Measurements from ENCODE around the gene CDH1.
"Not testable (repeated sequence)": the region's sequence is repeated elsewhere in the genome, so short reads cannot be mapped to it uniquely, and the experiment has no call there.

Gene CDH1

GRCh38 chr16:68737046-68737729 lies at the start of gene CDH1:
TSS of gene CDH1 (plus strand) at chr16:68737292. CDS start at chr16:68737416, 124 bp downstream.
- peak; percentile 86 for DNase-seq

DNA sequence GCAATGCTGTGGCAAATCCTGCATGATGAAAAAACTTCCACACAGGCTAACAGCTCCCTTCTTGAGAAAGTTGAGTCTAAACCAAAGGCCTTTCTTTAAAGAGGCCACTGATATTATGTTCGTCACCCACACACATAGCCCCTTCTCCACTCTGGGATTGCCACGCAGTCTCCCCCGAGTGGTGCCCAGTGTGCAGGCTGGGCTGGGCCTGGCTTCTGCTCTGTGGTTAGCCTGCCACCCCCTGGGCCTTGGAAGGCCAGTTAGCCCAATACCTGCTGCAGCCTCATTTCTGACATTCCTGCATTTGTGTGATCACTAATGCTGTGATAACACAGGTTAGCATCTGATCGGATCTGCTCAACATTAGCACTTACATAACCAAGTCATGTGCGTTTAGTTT lies 47.2 kb upstream of the CDH1 start:
- DNase-seq = no peak

GRCh38 chr16:68695575-68695974 lies 41.5 kb upstream of the CDH1 start:
- no peak for DNase-seq

DNA sequence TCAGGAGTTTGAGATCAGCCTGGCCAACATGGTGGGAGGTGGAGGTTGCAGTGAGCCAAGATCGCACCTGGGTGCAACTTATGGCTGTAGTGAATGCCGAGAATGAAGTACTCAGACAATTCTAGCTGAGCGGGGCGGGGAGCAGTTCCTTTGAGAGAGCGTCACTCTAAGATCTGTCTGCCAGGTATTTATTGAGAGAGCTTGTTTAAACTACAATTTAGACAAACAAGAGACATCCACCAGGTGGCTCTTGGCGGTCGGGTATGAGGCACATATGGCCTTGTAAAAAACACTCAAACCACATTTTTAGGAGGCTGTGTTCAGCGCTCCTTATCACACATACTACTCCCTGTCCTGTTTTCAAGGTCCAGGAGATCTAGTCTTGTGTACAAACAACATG lies 40.6 kb upstream of the CDH1 start:
- DNase-seq = peak; percentile 26

DNA sequence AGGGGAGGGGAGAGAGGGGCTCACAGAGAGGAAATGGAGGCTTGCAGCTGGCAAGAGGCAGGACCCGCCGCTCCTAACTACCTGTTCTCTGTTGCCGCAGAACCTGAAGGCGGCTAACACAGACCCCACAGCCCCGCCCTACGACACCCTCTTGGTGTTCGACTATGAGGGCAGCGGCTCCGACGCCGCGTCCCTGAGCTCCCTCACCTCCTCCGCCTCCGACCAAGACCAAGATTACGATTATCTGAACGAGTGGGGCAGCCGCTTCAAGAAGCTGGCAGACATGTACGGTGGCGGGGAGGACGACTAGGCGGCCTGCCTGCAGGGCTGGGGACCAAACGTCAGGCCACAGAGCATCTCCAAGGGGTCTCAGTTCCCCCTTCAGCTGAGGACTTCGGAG lies 39.0 kb upstream of the CDH1 start:
- DNase-seq = no peak

- no peak for DNase-seq
These were observed 37.0 kb upstream of the CDH1 start for GRCh38 chr16:68700120-68700519.

DNA sequence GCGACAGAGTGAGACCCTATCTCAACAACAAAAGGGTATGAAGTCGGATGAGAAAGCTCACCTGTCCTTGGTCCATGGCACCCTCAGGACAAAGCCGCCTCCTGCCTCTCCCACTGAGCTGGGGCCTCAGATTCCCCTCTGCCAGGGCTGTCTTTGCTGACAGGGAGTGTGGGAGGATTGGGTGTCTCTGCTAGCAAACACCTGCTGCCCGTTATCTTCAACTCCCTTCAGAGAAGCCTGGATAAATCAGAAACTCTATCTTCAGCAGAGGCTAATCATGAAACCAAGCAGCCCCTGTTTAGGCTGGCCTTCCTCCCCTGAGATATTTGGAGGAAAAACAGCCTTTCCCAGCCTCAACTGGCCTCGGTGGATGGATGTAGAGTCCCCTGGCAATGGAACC lies 36.3 kb upstream of the CDH1 start:
- no peak for DNase-seq

GRCh38 chr16:68704232-68704867 lies 32.7 kb upstream of the CDH1 start:
- peak; percentile 70 for DNase-seq

GRCh38 chr16:68707340-68708152 lies 29.5 kb upstream of the CDH1 start:
- peak; percentile 77 for DNase-seq

DNA sequence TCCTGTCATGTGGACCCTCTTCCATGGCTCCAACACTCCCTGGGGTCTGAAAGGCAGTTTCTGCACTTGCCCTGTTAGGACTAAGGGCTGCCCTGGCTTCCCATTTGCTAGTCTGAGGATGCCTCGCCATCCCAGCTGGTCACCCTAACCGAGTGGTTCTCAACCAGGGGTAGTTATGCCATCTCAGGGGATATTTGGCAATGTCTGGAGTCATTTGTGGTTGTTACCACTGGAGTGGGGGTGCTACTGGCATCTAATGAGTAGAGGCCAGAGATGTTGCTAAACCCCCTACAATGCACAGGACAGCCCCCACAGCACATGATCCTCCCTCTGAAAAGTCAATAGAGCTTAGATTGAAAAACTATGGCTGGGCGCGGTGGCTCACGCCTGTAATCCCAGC lies 26.9 kb upstream of the CDH1 start:
- DNase-seq = no peak

DNA sequence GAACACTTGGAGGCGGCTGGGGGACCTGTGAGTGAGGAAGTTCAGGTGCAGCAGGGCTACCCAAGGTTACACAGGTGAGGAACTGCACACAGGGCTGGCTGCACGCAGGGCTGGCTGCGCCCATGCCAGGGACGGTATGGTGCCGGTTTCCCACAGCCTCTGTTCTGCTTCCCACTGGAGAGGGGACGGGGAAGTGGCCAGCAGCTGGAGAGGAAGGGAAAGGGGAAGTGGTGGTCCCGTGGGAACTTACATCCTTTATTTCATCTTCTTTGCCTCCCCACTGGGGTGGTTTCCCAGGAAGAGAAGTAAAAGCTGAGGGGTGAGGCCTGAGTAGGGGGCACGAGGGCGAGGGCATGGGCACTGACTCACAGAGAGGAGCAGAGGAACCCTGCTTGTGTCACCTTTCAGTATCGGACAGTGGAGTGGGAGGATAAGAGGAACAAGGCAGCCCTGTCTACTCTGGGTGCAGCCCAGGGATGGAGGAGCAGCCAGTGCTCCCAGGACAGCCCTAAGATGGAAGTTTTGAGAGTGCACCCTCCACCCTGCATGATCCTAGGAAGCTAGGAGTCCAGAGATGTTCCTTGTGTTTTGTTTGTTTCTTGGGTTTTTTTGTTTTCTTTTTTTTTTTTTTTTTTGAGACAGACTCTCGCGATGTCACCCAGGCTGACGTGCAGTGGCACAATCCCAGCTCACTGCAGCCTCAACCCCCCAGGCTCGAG lies 25.5 kb upstream of the CDH1 start:
- no peak for DNase-seq

GRCh38 chr16:68713361-68713760 lies 23.7 kb upstream of the CDH1 start:
- DNase-seq = no peak

DNA sequence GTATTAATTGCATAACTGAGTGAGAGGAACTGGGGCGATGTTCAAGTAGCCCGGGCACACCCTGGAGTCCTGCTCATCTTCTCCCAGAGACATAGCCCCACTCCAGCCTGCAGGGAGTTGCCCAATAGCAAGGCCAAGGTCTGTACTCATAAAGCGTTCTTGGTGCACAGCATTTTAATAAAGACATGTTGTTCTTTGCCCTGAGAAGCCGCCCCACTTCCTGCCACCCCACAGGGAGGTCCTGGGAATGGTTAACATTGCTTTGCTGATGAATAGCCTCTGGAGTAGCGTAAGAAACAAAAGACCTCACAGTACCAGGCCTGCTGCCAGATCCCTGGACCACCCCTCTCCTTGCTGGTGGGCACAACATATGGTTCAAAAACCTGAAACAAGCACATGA lies 21.6 kb upstream of the CDH1 start:
- DNase-seq = no peak

GRCh38 chr16:68716516-68716915 lies 20.6 kb upstream of the CDH1 start:
- DNase-seq = not testable (repeated sequence)

GRCh38 chr16:68717684-68718083 lies 19.4 kb upstream of the CDH1 start:
- no peak for DNase-seq

- no peak for DNase-seq
These were observed 18.5 kb upstream of the CDH1 start for GRCh38 chr16:68718590-68718989.

- DNase-seq = no peak
These were observed 17.1 kb upstream of the CDH1 start for GRCh38 chr16:68719993-68720489.

DNA sequence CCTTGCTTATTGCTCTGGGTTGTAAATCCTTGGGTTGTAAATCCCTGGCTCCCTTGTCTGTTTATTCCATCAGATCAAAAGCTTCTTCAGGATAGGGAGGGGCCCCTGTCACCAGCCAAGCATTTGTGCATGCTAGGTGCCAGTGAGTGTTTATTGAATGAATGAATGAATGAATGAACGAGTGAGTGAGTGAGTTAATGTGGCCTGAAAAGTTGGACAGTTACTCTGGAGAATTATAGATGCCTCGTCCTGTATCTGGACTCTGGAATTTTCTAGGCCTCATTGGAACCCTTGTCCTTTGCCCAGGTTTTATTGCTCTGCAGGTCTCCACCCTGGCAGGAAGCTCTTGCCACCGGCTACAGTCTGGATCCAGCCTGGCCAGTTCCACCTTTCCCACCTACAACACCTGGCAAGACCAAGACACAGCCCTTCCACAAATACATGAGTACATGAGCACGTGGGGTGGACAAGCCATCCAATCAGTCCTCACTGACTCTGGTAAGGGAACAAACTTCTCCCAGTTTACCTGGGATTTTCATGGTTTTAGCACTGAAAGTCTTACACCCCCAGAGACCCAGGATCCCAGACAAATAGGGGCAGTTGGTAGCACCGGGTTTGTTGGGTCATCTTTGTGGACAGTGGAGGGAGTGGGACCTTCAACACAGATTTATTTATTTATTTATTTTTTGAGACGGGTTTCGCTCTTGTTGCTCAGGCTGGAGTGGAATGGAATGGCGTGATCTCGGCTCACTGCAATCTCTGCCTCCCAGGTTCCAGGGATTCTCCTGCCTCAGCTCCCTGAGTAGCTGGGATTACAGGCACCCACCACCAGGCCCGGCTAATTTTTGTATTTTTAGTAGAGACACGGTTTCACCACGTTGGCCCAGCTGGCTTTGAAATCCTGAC lies 14.7 kb upstream of the CDH1 start:
- no peak for DNase-seq

- DNase-seq = no peak
These were observed 12.3 kb upstream of the CDH1 start for GRCh38 chr16:68724797-68725196.

- no peak for DNase-seq
These were observed 8.6 kb upstream of the CDH1 start for GRCh38 chr16:68728523-68728922.

DNA sequence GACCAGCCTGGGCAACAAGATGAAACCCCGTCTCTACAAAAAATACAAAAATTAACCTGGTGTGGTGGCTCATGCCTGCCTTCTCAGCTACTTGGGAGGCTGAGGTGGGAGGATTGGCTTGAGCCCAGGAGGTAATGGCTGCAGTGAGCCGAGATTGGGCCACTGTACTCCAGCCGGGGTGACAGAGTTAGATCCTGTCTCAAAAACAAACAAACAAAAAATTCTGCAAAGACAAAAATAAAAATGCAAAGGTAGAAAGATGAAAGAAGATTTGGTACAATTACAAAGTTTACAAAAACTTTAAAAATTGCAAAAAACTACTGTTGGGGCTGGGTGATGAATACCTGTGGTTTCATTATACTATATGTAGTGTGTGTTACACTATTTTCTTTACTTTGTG lies 5.5 kb upstream of the CDH1 start:
- no peak for DNase-seq

All from NCI-H2171 (cell line).